NCI-H2196 (cell line): ENCODE results near the gene MACROD2.

Experiments
- DNase-seq: peaks from one replicate; lab custom pipeline; 2025; ENCODE audit not compliant: unreplicated experiment; lab: John Stamatoyannopoulos, UW

Gene MACROD2

GRCh38 chr20:15292405-15292804 is 1297.1 kb downstream of the MACROD2 start:
- DNase-seq: no peak

- DNase-seq: no peak
These were observed 1301.1 kb downstream of the MACROD2 start for GRCh38 chr20:15296422-15296821.

GRCh38 chr20:15297059-15297875 is 1302.0 kb downstream of the MACROD2 start:
- DNase-seq: peak; percentile 56

GRCh38 chr20:15302075-15302474 is 1306.8 kb downstream of the MACROD2 start:
- DNase-seq: no peak

DNA sequence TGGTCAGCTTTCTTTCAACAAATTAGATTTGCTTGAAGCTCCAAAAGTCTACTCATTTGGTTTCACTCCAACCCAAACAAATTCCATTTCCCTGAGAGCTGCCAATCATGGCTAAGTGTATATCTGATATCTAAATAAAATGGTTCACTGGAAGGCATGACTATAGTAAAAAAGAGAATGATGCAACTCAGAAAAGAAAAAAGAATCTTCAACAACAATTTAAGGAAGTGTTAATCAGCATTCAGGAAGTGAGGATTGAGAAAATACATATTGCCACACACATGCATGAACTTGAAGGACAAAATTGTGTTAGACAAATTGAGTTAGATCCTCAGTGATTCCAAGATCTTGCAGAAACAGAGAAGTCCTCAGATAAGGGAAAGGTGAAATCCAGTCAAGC is 1315.0 kb downstream of the MACROD2 start:
- DNase-seq: no peak

DNA sequence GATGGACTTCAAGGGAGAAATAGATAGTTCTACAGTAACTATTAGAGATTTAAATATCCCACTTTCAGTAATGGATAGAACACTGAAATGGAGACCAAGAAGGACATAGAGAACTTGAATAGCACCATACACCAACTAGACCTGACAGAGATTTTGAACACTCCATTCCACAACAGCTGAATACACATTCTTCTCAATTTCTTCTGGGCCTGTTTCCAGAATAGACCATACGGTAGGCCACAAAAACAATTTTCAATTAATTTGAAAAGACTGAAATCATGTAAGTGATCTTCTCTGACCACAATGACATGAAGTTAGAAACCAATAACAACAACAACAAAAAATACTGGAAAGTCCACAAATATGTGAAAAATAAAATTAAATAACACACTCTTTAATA is 1321.2 kb downstream of the MACROD2 start:
- no peak for DNase-seq

DNA sequence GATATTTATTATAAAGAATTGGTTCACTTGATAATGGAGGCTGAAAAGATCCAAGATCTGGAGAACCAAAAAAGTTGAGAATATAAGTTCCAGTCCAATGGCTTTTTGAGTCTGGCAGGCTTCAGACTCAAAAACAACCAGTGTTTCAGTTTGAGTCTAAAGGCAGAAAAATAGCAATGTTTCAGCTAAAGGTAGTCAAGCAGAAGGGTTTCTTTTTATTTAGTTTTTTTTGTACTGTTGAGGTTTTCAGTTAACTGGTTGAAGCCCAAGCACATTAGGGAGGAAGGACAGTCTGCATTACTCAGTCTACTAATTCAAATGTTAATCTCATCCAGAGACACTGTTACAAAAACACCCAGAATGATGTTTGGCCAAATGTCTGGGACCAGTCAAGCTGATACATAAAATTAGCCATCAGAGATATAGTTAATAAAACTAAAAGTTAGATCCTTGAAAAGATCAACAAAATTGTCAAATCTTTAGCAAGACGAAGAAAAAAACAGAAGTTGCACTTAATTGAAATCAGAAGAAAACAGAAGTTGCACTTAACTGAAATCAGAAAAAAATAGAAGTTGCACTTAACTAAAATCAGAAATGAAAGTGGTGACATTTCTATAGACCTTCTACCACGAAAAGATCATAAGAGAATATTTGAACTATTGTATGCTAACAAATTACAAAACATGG is 1322.4 kb downstream of the MACROD2 start:
- no peak for DNase-seq

DNA sequence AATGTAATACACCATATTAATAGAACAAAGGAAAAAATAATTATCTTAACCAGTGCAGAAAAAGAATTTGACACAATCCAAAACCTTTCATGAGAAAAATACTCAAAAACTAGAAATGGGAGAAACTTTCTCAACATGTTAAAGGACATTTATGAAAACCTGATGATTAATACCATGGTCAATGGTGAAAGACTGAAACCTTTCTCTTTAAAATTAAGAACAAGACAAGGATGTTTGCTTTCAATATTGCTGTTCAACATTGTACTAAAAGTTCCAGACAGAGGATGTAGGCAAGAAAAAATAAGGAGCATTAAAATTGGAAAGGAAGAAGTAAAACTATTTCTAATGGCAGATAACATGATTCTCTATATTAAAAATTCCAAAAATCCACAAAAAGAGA is 1323.4 kb downstream of the MACROD2 start:
- no peak for DNase-seq

- DNase-seq: no peak
These were observed 1324.1 kb downstream of the MACROD2 start for GRCh38 chr20:15319439-15319838.

GRCh38 chr20:15320941-15321340 is 1325.6 kb downstream of the MACROD2 start:
- no peak for DNase-seq

DNA sequence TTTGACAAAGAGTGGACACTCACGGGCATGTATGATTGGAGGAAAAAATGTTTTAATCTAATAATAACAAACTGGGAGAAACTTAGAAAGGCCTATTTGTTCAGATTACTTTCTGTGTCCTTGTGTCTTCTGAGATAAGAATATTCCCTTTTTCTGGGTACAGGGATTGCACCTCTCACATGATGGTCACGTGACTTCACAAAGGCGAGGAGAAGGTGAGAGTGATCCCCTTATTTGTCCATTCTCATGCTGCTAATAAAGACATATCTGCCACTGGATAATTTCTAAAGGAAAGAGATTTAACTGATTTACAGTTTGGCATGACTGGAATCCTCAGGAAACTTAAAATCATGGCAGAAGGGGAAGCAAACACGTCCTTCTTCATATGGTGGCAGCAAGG is 1331.8 kb downstream of the MACROD2 start:
- DNase-seq: no peak

GRCh38 chr20:15328084-15328483 is 1332.8 kb downstream of the MACROD2 start:
- DNase-seq: no peak

- DNase-seq: no peak
These were observed 1337.4 kb downstream of the MACROD2 start for GRCh38 chr20:15332711-15333160.

DNA sequence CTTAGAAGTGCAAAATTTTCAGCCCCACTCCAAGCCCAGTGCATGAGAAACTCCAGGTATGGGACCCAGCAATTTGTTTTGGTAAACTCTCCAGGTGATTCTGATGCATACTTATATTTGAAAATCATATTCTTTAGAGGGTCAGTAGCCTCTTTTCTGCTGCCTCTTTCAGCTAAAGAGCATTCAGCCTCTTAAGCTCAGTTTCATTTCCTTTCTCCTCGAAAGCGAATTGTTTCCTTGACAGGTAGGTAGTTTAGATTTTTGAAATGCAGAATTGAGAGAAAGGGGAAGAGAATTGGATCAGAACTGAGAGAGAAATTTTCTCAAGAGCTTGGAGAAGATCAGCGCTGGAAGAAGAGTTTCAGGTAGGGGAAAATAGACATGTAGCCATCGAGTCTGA is 1337.9 kb downstream of the MACROD2 start:
- DNase-seq: no peak

- DNase-seq: no peak
These were observed 1340.7 kb downstream of the MACROD2 start for GRCh38 chr20:15336011-15336410.

GRCh38 chr20:15336536-15336935 is 1341.2 kb downstream of the MACROD2 start:
- DNase-seq: no peak

GRCh38 chr20:15339264-15339663 is 1343.9 kb downstream of the MACROD2 start:
- DNase-seq: no peak

- DNase-seq: no peak
These were observed 1347.7 kb downstream of the MACROD2 start for GRCh38 chr20:15342991-15343523.

DNA sequence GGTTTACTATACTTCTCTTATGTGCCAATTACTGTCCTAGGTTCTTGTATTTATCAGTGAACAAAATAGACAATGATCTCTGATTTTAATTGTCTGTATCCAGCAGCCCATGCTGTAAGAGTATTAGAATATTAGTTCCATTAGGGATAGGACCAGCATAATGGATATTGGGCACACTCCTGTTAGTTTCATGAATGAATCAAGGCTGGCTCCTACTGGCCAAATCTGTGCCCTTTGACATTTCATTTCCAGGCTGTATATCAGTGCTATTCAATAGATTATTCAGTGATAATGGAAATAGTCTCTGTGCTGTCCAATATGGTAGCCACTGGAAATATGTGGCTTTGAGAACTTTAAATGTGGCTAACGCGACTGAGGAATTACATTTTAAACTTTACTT is 1350.0 kb downstream of the MACROD2 start:
- DNase-seq: no peak

- DNase-seq: no peak
These were observed 1351.5 kb downstream of the MACROD2 start for GRCh38 chr20:15346657-15347280.

DNA sequence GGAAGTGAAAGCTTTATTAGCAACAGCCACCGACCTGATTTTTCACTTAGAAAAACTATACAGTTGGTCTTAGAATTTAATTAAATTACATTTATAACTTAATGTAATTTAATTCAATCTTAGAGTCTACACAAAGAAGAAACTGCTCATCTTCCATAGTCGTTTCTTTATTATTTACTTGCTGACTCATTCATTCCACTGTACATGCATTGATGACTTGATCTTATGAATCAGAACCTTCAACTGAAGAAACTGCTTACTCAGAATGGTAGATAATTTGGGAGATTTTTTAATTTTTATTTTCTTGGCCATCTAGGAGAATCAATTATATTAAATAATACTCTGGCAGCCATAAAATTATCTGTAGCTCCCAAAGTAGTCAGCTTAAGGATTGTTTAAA is 1363.7 kb downstream of the MACROD2 start:
- DNase-seq: no peak

- DNase-seq: no peak
These were observed 1367.5 kb downstream of the MACROD2 start for GRCh38 chr20:15362849-15363248.
